KMS-11 (cell line): ENCODE measurements around the gene DTNB.

Source experiments
- H2AFZ ChIP-seq: fragments of 200-600 bp; sonication (generic); 2 replicates; pipeline ENCODE4 v1.6.1; 2016; ENCODE audit warnings: antibody characterized with exemption, mixed run types, low read depth
- H3K27ac ChIP-seq: fragments of 200-600 bp; sonication (generic); 2 replicates; pipeline ENCODE4 v1.6.1; 2016; ENCODE audit warnings: mild to moderate bottlenecking, mixed run types
- H3K27me3 ChIP-seq: fragments of 200-600 bp; sonication (generic); 2 replicates; pipeline ENCODE4 v1.6.1; 2017; ENCODE audit warnings: mild to moderate bottlenecking, low read depth, mixed run types, moderate library complexity; ENCODE audit not compliant: insufficient read depth
- H3K36me3 ChIP-seq: fragments of 200-600 bp; sonication (generic); 2 replicates; pipeline ENCODE4 v1.6.1; 2017; ENCODE audit warnings: mild to moderate bottlenecking, mixed run types; ENCODE audit not compliant: insufficient read depth
- H3K4me1 ChIP-seq: fragments of 200-600 bp; sonication (generic); 2 replicates; pipeline ENCODE4 v1.6.1; 2016; ENCODE audit warnings: mild to moderate bottlenecking, low read depth, mixed run types; ENCODE audit not compliant: poor library complexity, severe bottlenecking
- H3K4me2 ChIP-seq: fragments of 200-600 bp; sonication (generic); 2 replicates; pipeline ENCODE4 v1.7.0; 2016; ENCODE audit warnings: mild to moderate bottlenecking, mixed run types
- H3K4me3 ChIP-seq: fragments of 200-600 bp; sonication (generic); IDR thresholded peaks from 2 replicates; pipeline ENCODE4 v1.6.1; 2017; ENCODE audit warnings: low read depth, low read length, mixed read lengths; ENCODE audit not compliant: insufficient read depth
- H3K79me2 ChIP-seq: fragments of 200-600 bp; sonication (generic); 2 replicates; pipeline ENCODE4 v1.6.1; 2016; ENCODE audit warnings: low read depth, mixed run types; ENCODE audit not compliant: insufficient read depth
- H3K9ac ChIP-seq: fragments of 200-600 bp; sonication (generic); 2 replicates; pipeline ENCODE4 v1.6.1; 2016; ENCODE audit warnings: mild to moderate bottlenecking, mixed run types
- H4K20me1 ChIP-seq: fragments of 200-600 bp; sonication (generic); 2 replicates; pipeline ENCODE4 v1.6.1; 2016; ENCODE audit warnings: mild to moderate bottlenecking, mixed run types; ENCODE audit not compliant: insufficient read depth
- CTCF ChIP-seq: fragments of 200-600 bp; sonication (generic); conservative IDR thresholded peaks from 2 replicates; pipeline ENCODE4 v1.6.1; 2017; ENCODE audit warnings: low read depth, mild to moderate bottlenecking, antibody characterized with exemption, low read length, moderate library complexity, mixed read lengths

Gene DTNB

GRCh38 chr2:25333981-25334380, 339.4 kb downstream of the DTNB start:
- no peaks in the 10 kb centered on the region for H3K36me3 ChIP-seq
- no peaks in the 10 kb centered on the region for H3K4me1 ChIP-seq
- H3K4me3 ChIP-seq, result no peak overlapping the region
- no peak overlapping the region for H3K27ac ChIP-seq
- no peaks in the 10 kb centered on the region for H4K20me1 ChIP-seq
- H3K27me3 ChIP-seq, result no peaks in the 10 kb centered on the region
- H3K4me2 ChIP-seq, result no peak overlapping the region
- no peak for TF ChIP-seq CTCF
- H3K9ac ChIP-seq, result no peak overlapping the region
- no peaks in the 10 kb centered on the region for H3K79me2 ChIP-seq
- no peak overlapping the region for H2AFZ ChIP-seq

GRCh38 chr2:25332571-25332970, 340.8 kb downstream of the DTNB start:
- H3K27me3 ChIP-seq, result no peaks in the 10 kb centered on the region
- no peak overlapping the region for H3K4me3 ChIP-seq
- H3K36me3 ChIP-seq, result no peaks in the 10 kb centered on the region
- no peaks in the 10 kb centered on the region for H3K79me2 ChIP-seq
- no peak overlapping the region for H3K27ac ChIP-seq
- no peaks in the 10 kb centered on the region for H4K20me1 ChIP-seq
- no peaks in the 10 kb centered on the region for H3K4me1 ChIP-seq
- no peak overlapping the region for H2AFZ ChIP-seq
- no peak overlapping the region for H3K9ac ChIP-seq
- H3K4me2 ChIP-seq, result no peak overlapping the region
- TF ChIP-seq CTCF, result no peak

GRCh38 chr2:25331686-25332365, 341.6 kb downstream of the DTNB start:
- H3K4me2 ChIP-seq, result no peak overlapping the region
- no peaks in the 10 kb centered on the region for H3K27me3 ChIP-seq
- no peak overlapping the region for H3K27ac ChIP-seq
- H3K4me1 ChIP-seq, result no peaks in the 10 kb centered on the region
- H2AFZ ChIP-seq, result no peak overlapping the region
- no peak for TF ChIP-seq CTCF
- H3K79me2 ChIP-seq, result no peaks in the 10 kb centered on the region
- H3K9ac ChIP-seq, result no peak overlapping the region
- H3K4me3 ChIP-seq, result no peak overlapping the region
- no peaks in the 10 kb centered on the region for H3K36me3 ChIP-seq
- H4K20me1 ChIP-seq, result no peaks in the 10 kb centered on the region

- Histone ChIP-seq H4K20me1 (no peaks in the 10 kb centered on the region), H3K4me3 (no peak overlapping the region), H3K27ac (no peak overlapping the region), H3K9ac (no peak overlapping the region), H3K36me3 (no peaks in the 10 kb centered on the region), H2AFZ (no peak overlapping the region), H3K4me1 (no peaks in the 10 kb centered on the region), H3K4me2 (no peak overlapping the region), H3K79me2 (no peaks in the 10 kb centered on the region), H3K27me3 (no peaks in the 10 kb centered on the region)
- TF ChIP-seq CTCF, result no peak
These were observed 342.4 kb downstream of the DTNB start for GRCh38 chr2:25330937-25331336.
